HEK293T (cell line): ENCODE measurements around the gene HELT.

Experiments used
- FOXA1 ChIP-seq: fragments of 450-650 bp; IDR thresholded peaks from 2 replicates; pipeline ENCODE4 v1.6.1; 2016; ENCODE audit warnings: mild to moderate bottlenecking
- NFRKB ChIP-seq: fragments of 450-650 bp; IDR thresholded peaks from 2 replicates; pipeline ENCODE4 v1.6.1; 2016; ENCODE audit warnings: mild to moderate bottlenecking, moderate library complexity
- TF ChIP-seq, protein P1 (sequence below): fragments of 450-650 bp; IDR thresholded peaks from 2 replicates; pipeline ENCODE4 v1.6.1; 2016

DNA sequence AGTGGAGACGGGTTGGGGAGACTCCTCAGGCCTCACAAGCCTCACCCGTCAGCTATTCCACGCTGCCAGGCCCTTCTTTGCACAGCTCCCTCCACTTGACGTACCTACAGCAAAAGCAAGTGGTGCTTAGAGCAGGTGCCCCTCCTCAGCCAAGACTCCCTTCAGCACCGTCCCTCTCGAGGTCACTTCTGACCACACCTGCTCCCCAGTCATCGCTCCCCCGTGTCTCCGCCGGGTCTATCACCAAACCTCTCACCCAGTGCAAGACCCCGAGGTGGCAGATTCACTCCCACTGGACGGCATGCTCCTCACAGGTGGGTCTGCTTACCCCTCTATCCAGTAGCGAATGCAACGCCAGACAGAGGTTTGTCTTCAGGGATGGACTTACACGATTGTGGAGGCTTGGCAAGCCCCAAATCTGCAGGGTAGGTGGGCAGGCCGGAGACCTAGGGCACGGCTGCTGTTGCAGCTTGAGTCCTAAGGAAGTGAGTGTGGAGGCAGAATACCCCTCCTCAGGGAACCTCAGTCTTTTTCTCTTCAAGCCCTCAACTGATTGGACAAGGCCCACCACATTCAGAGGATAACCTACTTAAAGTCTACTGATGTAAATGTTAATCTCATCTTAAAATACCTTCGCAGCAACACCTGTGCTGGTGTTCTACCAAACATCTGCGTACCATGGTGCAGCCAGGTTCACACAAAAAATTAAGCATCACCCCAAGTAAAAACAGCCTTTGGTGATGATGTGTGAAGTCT is 14.5 kb upstream of the HELT start:
- TF ChIP-seq, protein P1, sequence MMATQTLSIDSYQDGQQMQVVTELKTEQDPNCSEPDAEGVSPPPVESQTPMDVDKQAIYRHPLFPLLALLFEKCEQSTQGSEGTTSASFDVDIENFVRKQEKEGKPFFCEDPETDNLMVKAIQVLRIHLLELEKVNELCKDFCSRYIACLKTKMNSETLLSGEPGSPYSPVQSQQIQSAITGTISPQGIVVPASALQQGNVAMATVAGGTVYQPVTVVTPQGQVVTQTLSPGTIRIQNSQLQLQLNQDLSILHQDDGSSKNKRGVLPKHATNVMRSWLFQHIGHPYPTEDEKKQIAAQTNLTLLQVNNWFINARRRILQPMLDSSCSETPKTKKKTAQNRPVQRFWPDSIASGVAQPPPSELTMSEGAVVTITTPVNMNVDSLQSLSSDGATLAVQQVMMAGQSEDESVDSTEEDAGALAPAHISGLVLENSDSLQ: no peak
- no peak for TF ChIP-seq NFRKB
- TF ChIP-seq FOXA1: no peak
